Stimulated activated CD8-positive, alpha-beta memory T cell treated with anti-CD3 and anti-CD28 coated beads, Interleukin-12 subunit alpha, Interleukin-12 subunit beta, amount 100 ng/mL, for 24 hours (primary cell): Measurements from ENCODE around the gene IQGAP2.
"Not testable (repeated sequence)": the region's sequence is repeated elsewhere in the genome, so short reads cannot be mapped to it uniquely, and the experiment has no call there.

ENCODE experiments used
- DNase-seq: peaks from one replicate; pipeline ENCODE4 v3.0.0-alpha.2; 2020; ENCODE audit errors: extremely low read depth

The IQGAP2 gene

GRCh38 chr5:76717222-76718083 lies 314.4 kb downstream of the IQGAP2 start:
- DNase-seq: no peak

DNA sequence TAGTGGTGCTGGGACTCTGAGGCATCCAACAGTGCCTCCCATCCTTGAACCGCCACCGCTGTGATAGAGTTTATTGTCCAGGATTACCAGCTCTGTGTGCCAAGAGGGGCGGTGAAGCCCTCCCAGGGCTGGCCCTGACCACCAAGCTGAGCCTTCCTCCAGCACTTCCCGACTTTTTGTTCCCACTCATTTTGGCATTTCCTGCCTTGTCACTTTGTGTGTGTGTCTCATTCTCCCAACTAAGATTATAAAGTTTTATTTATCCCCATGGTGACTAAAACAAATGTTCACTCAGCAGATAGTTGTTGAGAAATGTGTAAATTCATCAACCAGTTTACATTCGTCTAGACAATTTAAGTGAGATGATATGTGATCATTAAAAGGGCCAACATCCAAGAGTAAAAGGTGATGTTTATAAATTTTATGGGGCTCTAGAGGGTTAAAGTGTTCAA lies 315.3 kb downstream of the IQGAP2 start:
- DNase-seq: no peak

DNA sequence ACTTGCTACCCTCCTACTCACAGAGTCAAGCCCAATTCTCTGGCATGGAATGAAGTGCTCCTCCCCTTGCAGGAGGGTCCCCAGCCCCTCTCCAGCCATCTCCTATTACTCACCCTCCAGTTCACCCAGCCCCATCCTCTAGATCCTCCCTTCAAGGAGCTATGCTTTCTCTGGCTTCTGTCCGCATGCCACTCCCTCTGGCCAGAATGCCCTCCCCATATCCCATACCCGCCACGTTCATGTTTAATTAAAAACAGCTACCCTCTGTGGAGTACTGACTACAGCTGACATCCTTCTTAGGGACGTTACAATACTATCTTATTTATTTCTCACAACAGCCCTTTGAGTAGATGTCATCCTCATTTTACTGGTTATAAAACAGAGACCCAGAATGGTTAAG lies 315.8 kb downstream of the IQGAP2 start:
- no peak for DNase-seq

DNA sequence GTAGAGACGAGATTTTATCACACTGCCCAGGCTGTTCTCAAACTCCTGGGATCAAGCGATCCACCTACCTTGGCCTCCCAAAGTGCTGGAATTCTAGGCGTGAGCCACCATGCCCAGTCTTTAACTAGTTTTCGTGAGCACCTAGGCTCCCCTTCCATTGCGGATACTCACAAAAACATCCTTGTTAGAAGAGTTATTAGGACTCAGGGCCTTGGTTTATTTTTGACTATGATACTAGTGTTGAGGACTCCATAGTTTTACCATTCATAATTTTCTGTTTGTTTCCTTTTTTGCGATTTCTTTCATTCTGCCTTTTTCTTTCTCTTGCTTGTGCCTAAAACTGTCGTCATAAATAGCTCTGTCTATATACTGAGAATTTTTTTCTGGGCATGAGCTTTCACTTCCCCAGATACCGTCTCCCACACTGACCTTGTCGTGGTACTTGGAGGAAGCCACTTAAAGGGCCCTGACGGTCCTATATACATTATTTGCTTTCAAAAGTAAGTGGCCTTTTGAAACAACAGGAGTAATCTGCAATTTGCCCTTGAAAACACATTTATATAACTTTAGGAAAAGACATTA lies 318.0 kb downstream of the IQGAP2 start:
- no peak for DNase-seq

- no peak for DNase-seq
Observed at GRCh38 chr5:76723266-76723665, 320.2 kb downstream of the IQGAP2 start.

DNA sequence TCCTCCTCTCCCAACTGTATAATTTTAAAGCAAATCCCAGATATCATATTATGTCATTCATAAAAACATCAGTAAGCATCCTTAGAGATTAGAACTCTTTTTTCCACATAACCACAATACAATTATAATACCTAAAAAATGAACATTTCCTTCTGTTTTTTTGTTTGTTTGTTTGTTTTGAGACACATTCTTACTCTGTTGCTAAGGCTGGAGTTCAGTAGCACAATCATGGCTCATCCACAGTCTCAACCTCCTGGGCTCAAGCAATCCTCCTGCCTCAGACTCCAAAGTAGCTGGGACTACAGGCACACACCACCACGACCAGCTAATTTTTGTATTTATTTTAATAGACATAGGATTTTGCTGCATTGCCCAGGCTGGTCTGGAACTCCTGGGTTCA lies 320.8 kb downstream of the IQGAP2 start:
- DNase-seq: no peak

DNA sequence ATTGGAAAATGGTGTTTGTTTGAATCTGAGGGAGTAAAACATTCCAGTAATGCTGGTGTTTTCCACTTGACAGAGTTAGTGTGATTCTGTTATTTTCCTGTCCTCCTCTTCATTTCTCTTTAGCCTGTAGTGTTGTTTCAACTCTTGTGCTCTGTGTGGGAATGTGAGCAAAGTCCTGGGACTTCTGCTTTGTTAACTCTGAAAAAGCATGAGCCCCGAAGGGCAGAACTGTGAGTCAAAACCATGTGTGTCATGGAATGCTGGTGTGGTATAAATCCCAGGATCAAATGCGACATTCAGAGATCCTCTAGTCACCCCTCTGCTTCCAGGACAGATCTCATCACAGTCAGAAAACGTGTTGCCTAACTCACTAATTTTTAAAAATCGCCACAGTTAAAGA lies 321.8 kb downstream of the IQGAP2 start:
- DNase-seq: no peak

DNA sequence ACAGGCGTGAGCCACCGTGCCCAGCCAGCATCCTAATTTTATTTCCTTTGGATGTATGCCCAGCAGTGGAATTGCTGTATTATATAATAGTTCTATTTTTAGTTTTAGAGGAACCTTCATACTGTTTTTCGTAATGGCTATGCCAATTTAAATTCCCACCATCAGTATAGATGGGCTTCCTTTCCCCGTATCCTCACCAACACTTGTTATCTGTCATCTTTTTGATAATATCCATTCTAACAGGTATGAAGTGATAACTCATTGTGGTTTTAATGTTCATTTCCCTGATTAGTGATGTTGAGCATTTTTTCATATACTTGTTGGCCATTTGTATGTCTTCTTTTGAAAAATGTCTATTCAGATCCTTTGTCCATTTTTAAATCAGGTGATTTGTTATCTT lies 325.9 kb downstream of the IQGAP2 start:
- DNase-seq: no peak

- no peak for DNase-seq
Observed at GRCh38 chr5:76729373-76730290, 326.5 kb downstream of the IQGAP2 start.

- DNase-seq: no peak
Observed at GRCh38 chr5:76732405-76733048, 329.4 kb downstream of the IQGAP2 start.

- no peak for DNase-seq
Observed at GRCh38 chr5:76733049-76733417, 329.9 kb downstream of the IQGAP2 start.

- no peak for DNase-seq
Observed at GRCh38 chr5:76735762-76736545, 332.9 kb downstream of the IQGAP2 start.

DNA sequence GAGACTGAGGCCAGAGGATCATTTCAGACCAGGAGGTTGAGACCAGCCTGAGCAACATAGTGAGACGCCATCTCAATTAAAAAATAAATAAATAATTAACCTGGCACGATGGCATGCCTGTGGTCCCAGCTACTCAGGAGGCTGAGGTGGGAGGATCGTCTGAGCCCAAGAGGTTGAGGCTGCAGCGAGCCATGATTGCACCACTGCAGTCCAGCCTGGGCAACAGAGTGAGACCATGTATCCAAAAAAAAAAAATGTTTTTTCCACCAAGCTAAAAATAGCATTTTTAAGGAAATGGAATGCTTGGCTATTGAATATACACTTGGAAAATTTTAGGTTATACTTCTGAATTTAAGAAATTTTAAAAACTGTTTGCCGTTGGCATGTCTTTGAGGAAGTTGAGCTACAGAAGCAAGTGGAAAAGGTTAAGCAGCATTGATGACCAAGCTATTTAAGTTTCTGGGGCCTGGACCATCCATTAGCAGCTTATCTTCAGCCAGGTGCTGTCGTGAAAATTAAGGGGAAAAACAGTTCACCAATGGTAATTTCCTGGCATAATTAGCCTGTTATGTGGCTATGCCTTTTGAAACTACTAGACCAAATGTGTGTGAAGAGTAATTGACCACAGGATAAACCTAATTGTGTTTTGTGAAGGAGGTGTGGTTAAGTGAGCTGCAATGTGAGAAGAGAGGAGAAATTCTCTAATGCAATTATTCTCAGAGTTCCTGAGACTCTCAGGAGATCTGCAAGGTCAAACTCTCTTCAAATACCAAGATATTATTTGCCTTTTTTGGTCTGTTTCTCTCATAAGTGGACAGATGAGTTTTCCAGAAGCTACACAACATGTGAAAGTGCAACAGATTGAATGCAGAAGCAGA lies 333.8 kb downstream of the IQGAP2 start:
- DNase-seq: no peak

DNA sequence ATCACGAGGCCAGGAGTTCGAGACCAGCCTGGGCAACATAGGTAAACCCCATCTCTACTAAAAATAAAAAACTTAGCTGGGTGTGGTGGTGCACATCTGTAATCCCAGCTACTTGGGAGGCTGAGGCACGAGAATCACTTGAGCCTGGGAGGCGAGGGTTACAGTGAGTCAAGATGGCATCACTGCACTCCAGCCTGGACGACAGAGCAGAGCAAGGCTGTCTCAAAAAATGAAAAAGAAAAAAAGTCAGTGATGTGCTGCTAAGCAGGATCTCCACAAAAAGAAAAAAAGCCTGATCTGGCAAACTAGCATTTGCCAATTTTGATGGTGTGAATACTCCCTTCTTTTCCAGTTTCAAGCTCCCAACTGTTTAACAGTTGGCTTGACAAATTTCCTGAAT lies 334.8 kb downstream of the IQGAP2 start:
- DNase-seq: no peak

- not testable (repeated sequence) for DNase-seq
Observed at GRCh38 chr5:76741506-76741905, 338.4 kb downstream of the IQGAP2 start.

GRCh38 chr5:76742583-76742982 lies 339.5 kb downstream of the IQGAP2 start:
- no peak for DNase-seq

DNA sequence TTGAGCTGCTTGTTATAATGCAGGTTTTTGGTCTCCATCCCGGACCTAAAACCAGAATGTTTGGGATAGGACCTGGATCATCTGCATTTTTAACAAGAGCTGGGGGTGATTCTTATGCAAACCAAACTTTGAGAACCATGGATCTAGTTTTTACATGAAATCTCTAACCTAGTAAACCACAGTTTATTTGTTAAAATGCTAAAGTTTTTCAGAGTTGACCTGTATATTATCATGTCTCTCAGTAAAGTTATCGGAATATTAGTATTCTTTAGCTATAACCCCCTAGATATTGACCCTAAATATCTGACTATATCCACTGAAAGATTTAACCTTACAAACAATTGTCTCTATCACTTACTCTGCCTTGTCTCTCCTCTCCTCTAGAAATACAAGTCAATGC lies 341.5 kb downstream of the IQGAP2 start:
- no peak for DNase-seq

- DNase-seq: no peak
Observed at GRCh38 chr5:76745670-76746069, 342.6 kb downstream of the IQGAP2 start.

DNA sequence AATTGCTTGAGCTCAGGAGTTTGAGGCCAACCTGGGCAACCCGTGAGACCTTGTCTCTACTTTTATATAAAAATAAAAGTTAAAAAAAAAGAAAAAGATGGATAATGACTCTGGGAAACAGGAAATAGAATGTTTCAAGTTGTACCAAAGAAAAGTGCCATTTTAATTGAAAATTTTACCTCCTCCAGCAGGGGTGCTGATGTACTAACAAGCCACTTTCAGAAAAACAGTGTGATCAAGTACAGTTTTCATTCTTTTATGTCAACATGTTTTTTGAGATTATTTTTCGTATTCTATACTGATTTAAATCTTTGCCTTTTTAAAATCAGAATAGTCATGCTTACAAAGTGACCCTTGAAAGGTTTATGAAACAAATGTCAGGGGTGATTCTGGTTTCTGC lies 343.6 kb downstream of the IQGAP2 start:
- no peak for DNase-seq

GRCh38 chr5:76747706-76748105 lies 344.6 kb downstream of the IQGAP2 start:
- no peak for DNase-seq
